Stimulated activated CD8-positive, alpha-beta memory T cell treated with anti-CD3 and anti-CD28 coated beads, Interleukin-7, amount 100 ng/mL, for 1 hour (primary cell): Measurements from ENCODE around the gene MMP11.

Experiments used
- DNase-seq, 2 donors: peaks; one replicate each; pipeline ENCODE4 v3.0.0-alpha.2; 2020; ENCODE audit warnings: low read depth in 2 of 2

Gene MMP11

GRCh38 chr22:23760056-23760455 lies 12.6 kb upstream of the MMP11 start:
- no peak for DNase-seq

GRCh38 chr22:23762842-23763578 lies 9.6 kb upstream of the MMP11 start, which contains the start of gene C22orf15:
Gene C22orf15 (plus strand): TSS chr22:23762990. CDS start chr22:23763307, 317 bp downstream.
- DNase-seq: no peak

- DNase-seq: no peak
Measured at GRCh38 chr22:23763579-23763945, 9.1 kb upstream of the MMP11 start.

GRCh38 chr22:23763954-23764353 lies 8.7 kb upstream of the MMP11 start:
- DNase-seq: no peak

- no peak for DNase-seq
Measured at GRCh38 chr22:23764899-23765881, 7.5 kb upstream of the MMP11 start.

GRCh38 chr22:23767303-23767672 lies 5.4 kb upstream of the MMP11 start:
- DNase-seq: no peak

- DNase-seq: peak; percentile 59
Measured at GRCh38 chr22:23767673-23768548, 4.7 kb upstream of the MMP11 start, which contains the start of gene CHCHD10. Gene CHCHD10 (minus strand): TSS chr22:23767972. CDS start chr22:23767874, 98 bp downstream.

GRCh38 chr22:23769321-23769965 lies 3.2 kb upstream of the MMP11 start:
- no peak for DNase-seq

GRCh38 chr22:23772315-23772648 lies 367 bp upstream of the MMP11 start:
- DNase-seq: no peak

- no peak for DNase-seq
Measured at GRCh38 chr22:23773483-23774113, 949 bp downstream of the MMP11 start.

GRCh38 chr22:23774114-23774921 lies 1.7 kb downstream of the MMP11 start:
- DNase-seq: no peak

GRCh38 chr22:23774922-23775436 lies 2.3 kb downstream of the MMP11 start:
- DNase-seq: no peak

GRCh38 chr22:23775779-23776375 lies 3.2 kb downstream of the MMP11 start:
- DNase-seq: no peak

- DNase-seq: no peak
Measured at GRCh38 chr22:23777776-23778576, 5.3 kb downstream of the MMP11 start.

GRCh38 chr22:23778577-23778900 lies 5.9 kb downstream of the MMP11 start:
- DNase-seq: no peak

GRCh38 chr22:23779083-23779482 lies 6.4 kb downstream of the MMP11 start:
- no peak for DNase-seq

GRCh38 chr22:23779731-23780130 lies 7.1 kb downstream of the MMP11 start:
- DNase-seq: no peak

- no peak for DNase-seq
Measured at GRCh38 chr22:23780146-23780748, 7.6 kb downstream of the MMP11 start.
